ENCODE results near the gene GPR162.

DNA sequence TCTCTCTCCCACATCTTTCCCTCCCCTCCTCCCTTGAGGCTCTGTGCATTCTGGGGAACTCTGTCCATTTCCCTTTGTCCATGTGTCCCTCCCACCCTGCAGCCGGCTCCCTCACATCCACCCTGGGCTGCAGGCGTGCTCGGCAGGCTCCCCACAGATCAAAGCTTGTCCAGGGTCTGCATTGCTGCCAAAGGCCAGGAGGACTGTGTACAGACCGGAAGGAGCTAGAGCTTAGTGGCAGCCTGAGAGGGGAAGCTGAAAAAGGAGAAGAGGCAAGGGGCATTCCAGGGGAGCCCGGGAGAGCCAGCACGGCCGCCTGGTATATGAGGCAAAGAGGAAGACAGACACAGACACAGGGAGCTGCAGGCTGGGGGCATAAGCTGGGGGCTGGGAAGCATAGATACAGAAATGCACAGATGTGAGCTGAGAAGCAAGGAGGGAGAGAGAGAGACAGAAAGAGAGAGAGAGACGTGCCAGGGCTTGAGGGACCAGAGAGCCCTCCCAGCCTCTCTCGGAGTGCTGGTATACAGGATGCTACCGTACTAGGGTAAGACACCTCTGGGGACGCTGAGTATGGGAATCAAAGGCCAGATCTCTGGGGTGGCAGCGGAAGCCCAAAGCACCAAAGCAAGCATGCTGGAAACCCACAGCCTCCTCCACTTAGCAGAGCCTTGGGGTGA lies 29.0 kb upstream of the GPR162 start:
- TF ChIP-seq, protein P1, sequence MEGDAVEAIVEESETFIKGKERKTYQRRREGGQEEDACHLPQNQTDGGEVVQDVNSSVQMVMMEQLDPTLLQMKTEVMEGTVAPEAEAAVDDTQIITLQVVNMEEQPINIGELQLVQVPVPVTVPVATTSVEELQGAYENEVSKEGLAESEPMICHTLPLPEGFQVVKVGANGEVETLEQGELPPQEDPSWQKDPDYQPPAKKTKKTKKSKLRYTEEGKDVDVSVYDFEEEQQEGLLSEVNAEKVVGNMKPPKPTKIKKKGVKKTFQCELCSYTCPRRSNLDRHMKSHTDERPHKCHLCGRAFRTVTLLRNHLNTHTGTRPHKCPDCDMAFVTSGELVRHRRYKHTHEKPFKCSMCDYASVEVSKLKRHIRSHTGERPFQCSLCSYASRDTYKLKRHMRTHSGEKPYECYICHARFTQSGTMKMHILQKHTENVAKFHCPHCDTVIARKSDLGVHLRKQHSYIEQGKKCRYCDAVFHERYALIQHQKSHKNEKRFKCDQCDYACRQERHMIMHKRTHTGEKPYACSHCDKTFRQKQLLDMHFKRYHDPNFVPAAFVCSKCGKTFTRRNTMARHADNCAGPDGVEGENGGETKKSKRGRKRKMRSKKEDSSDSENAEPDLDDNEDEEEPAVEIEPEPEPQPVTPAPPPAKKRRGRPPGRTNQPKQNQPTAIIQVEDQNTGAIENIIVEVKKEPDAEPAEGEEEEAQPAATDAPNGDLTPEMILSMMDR (IDR thresholded peaks at IDR 0.05), result no peak
- peak in 1 of 3 donors; percentile 48 for TF ChIP-seq POLR2A (IDR thresholded peaks at IDR 0.05)
